ENCODE measurements around the gene ANTXR2.

ANTXR2 gene

DNA sequence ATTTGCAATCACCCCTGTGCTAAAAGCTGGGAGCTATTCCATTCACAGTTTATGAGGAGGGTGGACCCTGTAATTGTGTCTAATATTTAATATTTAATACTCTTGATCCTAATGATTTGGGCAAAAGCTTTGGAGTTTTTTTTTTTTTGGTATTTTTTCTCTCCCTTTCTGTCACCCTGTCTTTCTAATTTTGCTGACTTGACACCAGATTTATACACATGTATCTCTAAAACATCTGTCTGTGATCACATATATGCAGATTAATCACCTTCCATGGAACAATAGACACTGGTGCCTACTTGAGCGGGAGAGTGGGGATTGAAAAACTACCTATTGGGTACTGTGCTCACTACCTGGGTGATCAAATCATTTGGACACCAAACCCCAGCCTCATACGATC, 18.7 kb upstream of the ANTXR2 start:
- no peak for DNase-seq (ENCODE audit: low read depth)
- no peak overlapping the region for H3K4me3 ChIP-seq (ENCODE audit: low read length)
- TF ChIP-seq, protein P1, sequence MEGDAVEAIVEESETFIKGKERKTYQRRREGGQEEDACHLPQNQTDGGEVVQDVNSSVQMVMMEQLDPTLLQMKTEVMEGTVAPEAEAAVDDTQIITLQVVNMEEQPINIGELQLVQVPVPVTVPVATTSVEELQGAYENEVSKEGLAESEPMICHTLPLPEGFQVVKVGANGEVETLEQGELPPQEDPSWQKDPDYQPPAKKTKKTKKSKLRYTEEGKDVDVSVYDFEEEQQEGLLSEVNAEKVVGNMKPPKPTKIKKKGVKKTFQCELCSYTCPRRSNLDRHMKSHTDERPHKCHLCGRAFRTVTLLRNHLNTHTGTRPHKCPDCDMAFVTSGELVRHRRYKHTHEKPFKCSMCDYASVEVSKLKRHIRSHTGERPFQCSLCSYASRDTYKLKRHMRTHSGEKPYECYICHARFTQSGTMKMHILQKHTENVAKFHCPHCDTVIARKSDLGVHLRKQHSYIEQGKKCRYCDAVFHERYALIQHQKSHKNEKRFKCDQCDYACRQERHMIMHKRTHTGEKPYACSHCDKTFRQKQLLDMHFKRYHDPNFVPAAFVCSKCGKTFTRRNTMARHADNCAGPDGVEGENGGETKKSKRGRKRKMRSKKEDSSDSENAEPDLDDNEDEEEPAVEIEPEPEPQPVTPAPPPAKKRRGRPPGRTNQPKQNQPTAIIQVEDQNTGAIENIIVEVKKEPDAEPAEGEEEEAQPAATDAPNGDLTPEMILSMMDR (conservative IDR thresholded peaks at IDR 0.05; ENCODE audit: low read length): no peak

DNA sequence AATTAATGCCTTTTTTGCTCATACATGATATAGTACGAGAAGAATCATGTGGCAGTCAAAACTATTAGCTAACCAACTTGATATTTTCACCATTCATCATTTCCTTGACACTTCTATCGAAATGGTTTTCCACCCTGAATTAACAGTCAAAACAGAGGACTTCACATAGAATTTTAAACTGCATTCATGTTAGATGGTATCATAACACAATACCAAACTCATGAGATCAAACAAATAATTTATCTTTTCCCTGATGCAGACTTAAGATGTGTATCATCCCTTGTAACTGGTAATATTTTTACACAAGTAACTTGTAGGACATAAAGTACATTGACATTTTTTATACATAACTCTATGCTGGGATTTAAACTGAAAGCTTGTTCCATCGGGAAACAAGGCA, 18.2 kb upstream of the ANTXR2 start:
- DNase-seq (ENCODE audit: low read depth): no peak
- no peak overlapping the region for H3K4me3 ChIP-seq (ENCODE audit: low read length)
- TF ChIP-seq, protein P1 (conservative IDR thresholded peaks at IDR 0.05; ENCODE audit: low read length): no peak

DNA sequence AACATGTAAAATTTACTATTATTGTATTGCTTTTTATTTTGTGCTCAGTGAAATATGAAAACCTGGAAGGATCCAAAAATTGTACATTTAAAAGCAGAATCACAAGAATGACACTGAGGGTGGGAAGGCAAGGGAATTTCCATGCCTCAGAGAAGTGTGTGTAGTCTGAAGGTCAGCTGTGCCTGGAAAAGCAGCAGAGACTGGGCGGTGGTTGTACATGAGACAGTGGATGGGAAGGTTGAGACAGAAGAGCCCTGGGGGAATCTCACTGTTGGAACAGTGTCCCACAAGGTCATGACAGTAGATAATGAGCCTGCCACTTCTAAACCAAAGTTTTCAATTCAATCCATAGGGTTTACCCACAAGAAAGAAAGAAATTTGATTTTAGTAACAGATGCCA, 17.1 kb upstream of the ANTXR2 start:
- no peak overlapping the region for H3K4me3 ChIP-seq (ENCODE audit: low read length)
- DNase-seq (ENCODE audit: low read depth): no peak
- TF ChIP-seq, protein P1 (conservative IDR thresholded peaks at IDR 0.05; ENCODE audit: low read length): no peak

DNA sequence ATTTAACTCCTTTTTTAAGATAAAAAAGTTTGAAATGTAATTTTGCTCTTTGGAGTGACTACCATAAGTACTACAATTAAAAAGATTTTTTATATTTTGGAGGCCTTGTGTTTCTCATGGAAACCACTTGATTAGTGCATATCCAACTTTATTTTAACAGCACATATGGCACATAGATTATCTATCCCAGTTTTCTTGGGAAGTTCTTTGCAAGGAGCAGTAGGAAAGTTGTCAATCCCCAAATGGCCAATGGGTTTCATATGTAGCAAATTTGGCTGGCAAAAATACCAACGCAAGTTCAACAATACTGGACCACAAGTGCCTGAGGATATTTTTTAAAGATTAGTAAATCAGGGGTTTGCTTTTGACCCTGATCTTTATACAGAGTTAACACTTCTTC, 15.4 kb upstream of the ANTXR2 start:
- DNase-seq (ENCODE audit: low read depth): no peak
- TF ChIP-seq, protein P1 (conservative IDR thresholded peaks at IDR 0.05; ENCODE audit: low read length): no peak
- no peak overlapping the region for H3K4me3 ChIP-seq (ENCODE audit: low read length)

DNA sequence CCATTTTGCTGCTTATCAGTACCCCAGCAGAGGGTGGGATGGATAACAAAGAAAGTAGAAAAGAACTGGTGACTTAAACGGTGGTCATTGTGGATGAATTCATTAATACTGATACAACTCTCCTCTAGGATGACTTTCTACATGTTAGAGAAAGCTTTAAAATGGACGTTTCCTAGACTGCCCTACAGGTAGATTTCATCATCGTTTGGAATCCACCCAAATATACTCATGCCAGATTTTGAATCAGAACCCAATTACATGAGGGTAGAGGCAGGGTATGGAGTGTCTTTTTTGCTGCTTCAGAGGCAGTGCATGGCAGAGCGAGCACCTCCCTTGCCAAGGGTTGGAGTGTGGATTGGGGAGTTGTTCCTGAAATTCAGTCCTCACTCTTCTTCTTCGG, 13.3 kb upstream of the ANTXR2 start:
- no peak for DNase-seq (ENCODE audit: low read depth)
- H3K4me3 ChIP-seq (ENCODE audit: low read length): no peak overlapping the region
- TF ChIP-seq, protein P1 (conservative IDR thresholded peaks at IDR 0.05; ENCODE audit: low read length): no peak

DNA sequence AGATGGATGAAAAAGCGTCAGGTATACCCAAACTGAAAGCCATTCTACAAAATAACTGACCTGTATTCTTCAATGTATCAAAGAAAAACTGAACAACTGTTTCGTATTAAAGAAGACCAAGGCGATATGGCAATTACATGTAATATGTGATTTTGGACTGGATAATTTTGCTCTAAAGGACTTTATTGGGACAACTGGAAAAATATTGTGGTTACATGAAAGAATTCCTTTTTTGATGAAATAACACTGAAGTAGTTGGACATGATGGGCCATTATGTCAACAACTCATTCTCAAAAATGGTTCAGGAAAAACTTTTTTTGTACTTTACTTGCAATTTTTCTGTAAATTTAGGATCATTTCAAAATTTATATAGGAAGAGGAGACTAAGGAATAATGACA, 12.1 kb upstream of the ANTXR2 start:
- no peak overlapping the region for H3K4me3 ChIP-seq (ENCODE audit: low read length)
- TF ChIP-seq, protein P1 (conservative IDR thresholded peaks at IDR 0.05; ENCODE audit: low read length): no peak
- no peak for DNase-seq (ENCODE audit: low read depth)

DNA sequence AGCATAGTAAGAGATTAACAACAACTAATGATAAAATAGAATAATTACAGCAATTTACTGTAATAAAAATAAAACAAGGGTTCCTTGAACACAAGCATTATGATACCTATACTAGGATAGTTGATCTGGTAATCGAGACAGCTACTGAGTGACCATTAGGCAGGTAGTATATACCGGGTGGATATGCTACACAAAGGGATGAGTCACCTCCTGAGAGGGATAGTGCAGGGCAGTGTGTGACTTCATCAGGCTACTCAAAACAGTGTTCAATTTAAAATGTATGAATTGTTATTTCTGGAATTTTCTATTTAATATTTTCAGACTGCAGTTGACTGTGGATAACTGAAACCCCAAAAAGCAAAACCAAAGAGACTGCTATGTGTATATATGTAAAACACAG, 9.7 kb upstream of the ANTXR2 start:
- DNase-seq (ENCODE audit: low read depth): no peak
- TF ChIP-seq, protein P1 (conservative IDR thresholded peaks at IDR 0.05; ENCODE audit: low read length): no peak
- H3K4me3 ChIP-seq (ENCODE audit: low read length): no peak overlapping the region
